ENCODE measurements around the gene KRTAP4-16.
"Not testable (repeated sequence)": the region's sequence is repeated elsewhere in the genome, so short reads cannot be mapped to it uniquely, and the experiment has no call there.

KRTAP4-16 gene

DNA sequence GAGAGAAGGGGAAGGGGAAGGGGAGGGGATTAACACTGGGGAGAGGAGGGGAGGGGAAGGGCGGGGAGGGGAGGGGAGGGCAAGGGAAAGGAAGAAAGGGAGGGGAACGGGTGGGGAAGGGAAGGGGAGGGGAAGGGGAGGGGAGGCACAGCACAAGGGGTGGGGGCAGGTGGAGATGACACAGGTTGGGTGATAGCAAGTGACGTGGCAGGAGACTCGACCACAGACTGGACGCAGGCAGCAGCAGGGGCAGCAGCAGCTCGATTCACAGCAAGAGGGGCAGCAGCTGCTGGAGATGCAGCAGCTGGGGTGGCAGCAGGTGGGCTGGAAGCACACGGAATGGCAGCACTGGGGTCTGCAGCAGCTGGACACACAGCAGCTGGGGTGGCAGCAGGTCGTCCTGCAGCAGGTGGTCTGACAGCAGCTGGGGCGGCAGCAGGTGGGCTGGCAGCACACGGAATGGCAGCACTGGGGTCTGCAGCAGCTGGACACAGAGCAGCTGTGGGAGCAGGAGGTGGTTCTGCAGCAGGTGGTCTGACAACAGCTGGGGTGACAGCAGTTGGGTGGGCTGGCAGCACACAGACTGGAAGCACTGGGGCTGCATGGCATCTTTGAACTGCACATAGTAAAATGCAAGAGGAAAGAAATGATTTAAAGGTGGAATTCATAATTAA lies at the start of gene KRTAP4-16:
TSS of gene KRTAP4-16 (minus strand) at position 624 of the 674 bp plus-strand sequence. CDS start at position 624, 0 bp downstream.
- CTCF ChIA-PET: no interaction called here
- POLR2A ChIA-PET (ENCODE audit: low non-redundant PET): no interaction called here
- no peak within 1 kb of the TSS for H3K27ac ChIP-seq
- TF ChIP-seq, protein P1, sequence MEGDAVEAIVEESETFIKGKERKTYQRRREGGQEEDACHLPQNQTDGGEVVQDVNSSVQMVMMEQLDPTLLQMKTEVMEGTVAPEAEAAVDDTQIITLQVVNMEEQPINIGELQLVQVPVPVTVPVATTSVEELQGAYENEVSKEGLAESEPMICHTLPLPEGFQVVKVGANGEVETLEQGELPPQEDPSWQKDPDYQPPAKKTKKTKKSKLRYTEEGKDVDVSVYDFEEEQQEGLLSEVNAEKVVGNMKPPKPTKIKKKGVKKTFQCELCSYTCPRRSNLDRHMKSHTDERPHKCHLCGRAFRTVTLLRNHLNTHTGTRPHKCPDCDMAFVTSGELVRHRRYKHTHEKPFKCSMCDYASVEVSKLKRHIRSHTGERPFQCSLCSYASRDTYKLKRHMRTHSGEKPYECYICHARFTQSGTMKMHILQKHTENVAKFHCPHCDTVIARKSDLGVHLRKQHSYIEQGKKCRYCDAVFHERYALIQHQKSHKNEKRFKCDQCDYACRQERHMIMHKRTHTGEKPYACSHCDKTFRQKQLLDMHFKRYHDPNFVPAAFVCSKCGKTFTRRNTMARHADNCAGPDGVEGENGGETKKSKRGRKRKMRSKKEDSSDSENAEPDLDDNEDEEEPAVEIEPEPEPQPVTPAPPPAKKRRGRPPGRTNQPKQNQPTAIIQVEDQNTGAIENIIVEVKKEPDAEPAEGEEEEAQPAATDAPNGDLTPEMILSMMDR (conservative IDR thresholded peaks at IDR 0.05; ENCODE audit: low read depth): no peak
- DNase-seq (ENCODE audit: low spot score): no peak

DNA sequence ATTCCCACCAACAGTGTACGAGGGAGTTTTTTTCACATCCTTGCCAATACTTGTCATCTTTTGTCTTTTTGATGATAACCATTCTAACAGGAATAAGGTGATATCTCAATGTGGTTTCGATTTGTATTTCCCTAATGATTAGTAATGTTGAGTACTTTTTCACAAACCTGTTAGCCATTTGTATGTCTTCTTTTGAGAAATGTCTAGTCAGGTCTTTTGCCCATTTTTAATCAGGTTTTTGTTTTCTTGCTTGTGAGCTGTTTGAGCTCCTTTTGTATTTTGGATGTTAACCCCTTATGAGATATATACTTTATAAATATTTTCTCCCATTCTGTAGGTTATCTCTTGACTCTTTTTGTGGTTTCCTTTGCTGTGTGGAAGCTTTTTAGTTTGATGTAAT lies 49.5 kb upstream of the KRTAP4-16 start:
- ChIA-PET POLR2A (ENCODE audit: low non-redundant PET) (no interaction called here), CTCF (no interaction called here)
- TF ChIP-seq, protein P1 (conservative IDR thresholded peaks at IDR 0.05; ENCODE audit: low read depth): no peak
- H3K27ac ChIP-seq: no peak overlapping the region
- no peak for DNase-seq (ENCODE audit: low spot score)

DNA sequence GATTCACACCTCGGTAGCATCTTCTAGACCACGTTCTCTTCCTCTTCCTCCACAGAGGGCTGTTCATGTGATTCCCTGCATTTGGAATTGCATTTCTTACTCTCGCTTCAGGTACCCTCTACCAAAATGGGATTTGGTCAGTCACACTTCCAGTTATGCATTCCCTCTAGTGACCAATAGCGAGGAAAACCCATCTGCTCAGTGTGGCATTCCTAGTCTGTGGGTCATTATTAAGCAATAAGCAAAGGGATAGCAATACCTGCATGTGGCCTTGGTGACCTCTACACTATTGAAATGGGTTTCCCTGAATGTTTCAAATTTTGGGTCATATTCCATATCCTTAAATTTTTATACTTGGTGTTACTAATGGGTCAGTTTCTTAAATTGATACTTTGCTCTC lies 48.0 kb upstream of the KRTAP4-16 start:
- DNase-seq (ENCODE audit: low spot score): no peak
- H3K27ac ChIP-seq: no peak overlapping the region
- CTCF ChIA-PET: interaction anchor here (0.6 kb wide), 1 partner anchor 516 kb away, joined by 3 read pairs; no protein-coding TSS in a partner anchor
- POLR2A ChIA-PET (ENCODE audit: low non-redundant PET): no interaction called here
- TF ChIP-seq, protein P1 (conservative IDR thresholded peaks at IDR 0.05; ENCODE audit: low read depth): no peak

DNA sequence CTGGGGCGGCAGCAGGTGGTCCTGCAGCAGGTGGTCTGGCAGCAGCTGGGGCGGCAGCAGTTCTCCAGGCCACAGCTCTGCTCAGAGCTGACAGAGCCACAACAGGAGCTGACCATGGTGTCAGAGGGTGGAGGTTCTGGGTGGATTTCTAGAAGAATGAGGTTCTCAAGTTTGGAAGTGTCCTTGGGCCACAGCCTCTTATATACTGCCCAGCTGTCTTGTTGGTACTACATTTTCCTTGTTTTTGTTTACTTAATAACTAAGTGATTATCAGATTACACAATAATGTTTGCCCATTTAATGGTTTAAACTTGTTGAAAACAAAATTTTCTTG lies 47.6 kb upstream of the KRTAP4-16 start, which contains the start of gene KRTAP4-5:
TSS of gene KRTAP4-5 (minus strand) at position 174 of the 334 bp plus-strand sequence. CDS start at position 116, 58 bp downstream.
- no peak for DNase-seq (ENCODE audit: low spot score)
- CTCF ChIA-PET: interaction anchor here (0.6 kb wide), 1 partner anchor 516 kb away, joined by 3 read pairs; no protein-coding TSS in a partner anchor
- no peak within 1 kb of the TSS for H3K27ac ChIP-seq
- POLR2A ChIA-PET (ENCODE audit: low non-redundant PET): no interaction called here
- TF ChIP-seq, protein P1 (conservative IDR thresholded peaks at IDR 0.05; ENCODE audit: low read depth): no peak

DNA sequence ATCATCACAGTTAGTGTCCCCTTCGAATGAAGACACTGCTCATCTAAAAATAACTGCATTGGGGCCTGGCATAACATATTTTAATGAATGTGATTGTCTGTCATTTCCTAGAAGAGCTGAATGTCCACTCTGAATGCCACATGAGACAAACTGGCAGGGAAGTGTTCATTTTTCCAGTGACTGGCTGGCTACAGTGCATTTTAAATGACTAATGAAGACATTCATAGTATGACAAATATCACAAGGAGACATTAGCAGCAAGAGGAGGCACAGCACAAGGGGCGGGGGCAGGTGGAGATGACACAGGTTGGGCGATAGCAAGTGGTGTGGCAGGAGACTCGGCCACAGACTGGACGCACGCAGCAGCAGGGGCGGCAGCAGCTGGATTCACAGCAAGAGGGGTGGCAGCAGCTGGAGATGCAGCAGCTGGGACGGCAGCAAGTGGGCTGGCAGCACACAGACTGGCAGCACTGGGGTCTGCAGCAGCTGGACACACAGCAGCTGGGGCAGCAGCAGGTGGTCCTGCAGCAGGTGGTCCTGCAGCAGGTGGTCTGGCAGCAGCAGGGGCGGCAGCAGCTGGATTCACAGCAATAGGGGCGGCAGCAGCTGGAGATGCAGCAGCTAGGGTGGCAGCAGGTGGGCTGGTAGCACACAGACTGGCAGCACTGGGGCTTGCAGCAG lies 47.1 kb upstream of the KRTAP4-16 start:
- POLR2A ChIA-PET (ENCODE audit: low non-redundant PET); H3K27ac ChIP-seq; DNase-seq (ENCODE audit: low spot score): not testable (repeated sequence)
- CTCF ChIA-PET: interaction anchor here (0.6 kb wide), 1 partner anchor 517 kb away, joined by 3 read pairs; no protein-coding TSS in a partner anchor

DNA sequence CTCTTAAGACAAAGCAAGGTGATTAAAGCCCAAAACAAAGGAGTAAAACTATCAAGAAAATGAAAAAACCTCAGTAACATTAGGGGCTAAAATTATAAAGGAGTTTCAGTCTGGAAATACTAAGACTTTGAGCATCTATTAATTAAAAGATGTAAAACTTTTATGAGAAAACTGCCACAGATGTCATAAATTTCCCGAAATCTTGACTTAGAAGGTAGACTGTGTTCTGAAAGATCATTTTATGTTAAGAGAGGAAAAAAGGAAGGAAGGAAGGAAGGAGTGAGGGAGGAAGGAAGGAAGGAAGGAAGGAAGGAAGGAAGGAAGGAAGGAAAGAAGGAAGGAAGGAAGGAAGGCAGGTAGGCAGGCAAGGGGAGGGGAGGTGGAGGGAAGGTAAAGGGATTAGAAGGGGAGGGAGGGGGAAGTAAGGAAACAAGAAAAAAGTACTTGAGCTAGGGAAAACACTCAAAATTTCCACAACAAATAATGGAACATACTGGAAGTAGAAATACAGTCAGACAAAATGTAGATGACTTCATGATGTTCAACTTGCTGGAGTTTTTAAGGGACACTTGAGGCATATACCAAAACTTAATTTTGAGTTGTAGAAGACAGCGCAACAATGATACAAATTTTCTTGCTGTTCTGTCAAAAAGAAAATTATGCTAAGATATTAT lies 45.7 kb upstream of the KRTAP4-16 start:
- ChIA-PET POLR2A (ENCODE audit: low non-redundant PET) (no interaction called here), CTCF (no interaction called here)
- no peak for DNase-seq (ENCODE audit: low spot score)
- TF ChIP-seq, protein P1 (conservative IDR thresholded peaks at IDR 0.05; ENCODE audit: low read depth): no peak
- H3K27ac ChIP-seq: no peak overlapping the region
